Omental fat pad (tissue), 4 donors: ENCODE data around the gene LPP. TPM values are rescaled to one million over a fixed set of nuclear protein-coding genes. Genes with fewer than 3 reads are reported as not detected.

Experiments used
- ATAC-seq: fragments of 150-250 bp; one replicate; pipeline ENCODE4 v1.9.1; 2016; ENCODE audit warnings: mild to moderate bottlenecking, moderate library complexity; ENCODE audit not compliant: low FRiP score
- DNase-seq: peaks from one replicate; pipeline ENCODE4 v3.0.0-alpha.2; 2019; ENCODE audit warnings: low spot score
- total RNA-seq, 4 donors: library from RNA; depleted of rRNA; stranded (reverse); fragments of >200 nt; gene quantifications; one replicate each; pipeline ENCODE4 v1.1.0, GENCODE V29; 2016
- TF ChIP-seq, protein P1 (sequence below), 3 donors: fragments of 450-650 bp; IDR thresholded peaks; one replicate each; pipeline ENCODE4 v1.5.1; 2016 to 2017; ENCODE audit warnings: antibody characterized with exemption in 3 of 3, mild to moderate bottlenecking in 3 of 3, moderate library complexity in 2 of 3

The LPP gene
- total RNA-seq, 4 donors from 2014 or later = 113 to 302 (median 126) TPM

DNA sequence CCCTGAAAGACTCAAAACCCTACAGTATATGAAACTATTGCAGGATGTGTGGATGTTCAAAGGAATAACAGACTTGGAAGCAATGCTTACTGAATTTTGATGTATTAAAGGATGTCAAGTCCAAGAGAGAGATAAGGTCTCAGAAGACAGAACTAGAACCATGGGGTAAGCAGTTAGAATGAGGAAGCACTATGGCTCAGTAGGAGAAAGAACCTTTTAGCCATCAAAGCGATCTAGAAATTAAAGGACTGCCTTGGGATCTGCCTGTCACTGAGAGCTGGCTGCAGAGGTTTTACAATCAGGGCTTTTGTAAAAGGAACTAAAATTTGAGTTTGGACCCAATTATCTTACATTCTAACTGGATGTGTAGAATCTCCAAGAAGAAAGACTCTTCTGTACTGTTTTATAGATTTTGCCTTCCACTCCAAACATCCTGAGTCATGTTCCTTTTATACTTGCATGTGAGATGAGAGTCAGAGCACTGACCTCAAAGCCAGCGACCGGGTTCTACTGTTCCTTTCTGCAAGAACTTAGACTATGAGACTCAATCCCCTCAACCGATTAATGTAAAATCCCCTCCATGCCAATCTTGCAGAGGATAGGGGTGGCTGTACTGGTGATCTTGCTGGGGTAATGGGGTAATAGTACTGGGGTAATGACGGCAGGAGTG is 605.5 kb downstream of the LPP start:
- ATAC-seq (no peak), DNase-seq (no peak)
- TF ChIP-seq, protein P1, sequence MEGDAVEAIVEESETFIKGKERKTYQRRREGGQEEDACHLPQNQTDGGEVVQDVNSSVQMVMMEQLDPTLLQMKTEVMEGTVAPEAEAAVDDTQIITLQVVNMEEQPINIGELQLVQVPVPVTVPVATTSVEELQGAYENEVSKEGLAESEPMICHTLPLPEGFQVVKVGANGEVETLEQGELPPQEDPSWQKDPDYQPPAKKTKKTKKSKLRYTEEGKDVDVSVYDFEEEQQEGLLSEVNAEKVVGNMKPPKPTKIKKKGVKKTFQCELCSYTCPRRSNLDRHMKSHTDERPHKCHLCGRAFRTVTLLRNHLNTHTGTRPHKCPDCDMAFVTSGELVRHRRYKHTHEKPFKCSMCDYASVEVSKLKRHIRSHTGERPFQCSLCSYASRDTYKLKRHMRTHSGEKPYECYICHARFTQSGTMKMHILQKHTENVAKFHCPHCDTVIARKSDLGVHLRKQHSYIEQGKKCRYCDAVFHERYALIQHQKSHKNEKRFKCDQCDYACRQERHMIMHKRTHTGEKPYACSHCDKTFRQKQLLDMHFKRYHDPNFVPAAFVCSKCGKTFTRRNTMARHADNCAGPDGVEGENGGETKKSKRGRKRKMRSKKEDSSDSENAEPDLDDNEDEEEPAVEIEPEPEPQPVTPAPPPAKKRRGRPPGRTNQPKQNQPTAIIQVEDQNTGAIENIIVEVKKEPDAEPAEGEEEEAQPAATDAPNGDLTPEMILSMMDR (IDR thresholded peaks at IDR 0.05) = no peak

DNA sequence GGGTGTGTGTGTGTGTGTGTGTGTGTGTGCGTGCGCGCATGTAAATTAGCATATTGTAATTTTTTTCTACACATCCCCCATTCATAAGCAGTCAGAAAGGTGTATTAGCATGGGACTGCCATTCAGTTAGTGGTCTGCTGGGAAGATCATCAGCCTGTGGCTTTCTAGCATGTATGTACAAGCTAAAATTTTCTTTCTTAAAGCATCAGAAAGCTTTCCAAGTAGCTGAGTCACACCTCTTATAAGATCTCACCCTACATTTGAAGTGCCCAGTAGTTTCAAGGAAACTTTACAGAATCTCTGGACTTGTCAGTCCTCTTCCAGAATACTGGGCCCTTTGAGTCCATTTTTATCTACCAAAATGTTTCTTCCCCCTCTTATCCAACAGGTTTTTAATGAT is 606.5 kb downstream of the LPP start:
- DNase-seq (no peak), ATAC-seq (no peak)
- TF ChIP-seq, protein P1 (IDR thresholded peaks at IDR 0.05) = no peak

DNA sequence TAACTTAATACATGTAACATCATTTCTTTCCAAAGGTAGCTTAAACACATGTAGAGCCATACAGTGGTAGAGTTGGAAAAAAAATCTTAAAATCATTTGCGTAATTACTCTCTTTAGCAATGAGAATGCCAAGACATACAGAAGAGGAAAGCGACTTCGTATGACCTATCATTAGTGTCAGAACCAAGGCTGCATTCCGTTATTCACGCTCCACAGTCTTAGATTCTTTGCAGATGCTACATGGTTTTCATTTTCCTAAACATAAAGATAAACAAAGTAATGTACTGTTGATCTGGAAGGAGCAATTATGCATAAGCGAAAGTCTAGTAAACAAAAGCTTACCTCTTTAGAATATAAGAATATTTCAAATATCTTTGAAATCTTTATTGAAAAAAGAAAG is 607.5 kb downstream of the LPP start:
- TF ChIP-seq, protein P1 (IDR thresholded peaks at IDR 0.05) = no peak
- DNase-seq = no peak
- ATAC-seq = no peak

GRCh38 chr3:188761964-188762363 is 608.0 kb downstream of the LPP start:
- ATAC-seq (no peak), DNase-seq (no peak)
- TF ChIP-seq, protein P1 (IDR thresholded peaks at IDR 0.05) = no peak

- DNase-seq (no peak), ATAC-seq (no peak)
- TF ChIP-seq, protein P1 (IDR thresholded peaks at IDR 0.05) = no peak
Observed at GRCh38 chr3:188764609-188765008, 610.7 kb downstream of the LPP start.

GRCh38 chr3:188769831-188770230 is 615.9 kb downstream of the LPP start:
- TF ChIP-seq, protein P1 (IDR thresholded peaks at IDR 0.05) = no peak
- DNase-seq = no peak

GRCh38 chr3:188772886-188773285 is 618.9 kb downstream of the LPP start:
- ATAC-seq (no peak), DNase-seq (no peak)
- TF ChIP-seq, protein P1 (IDR thresholded peaks at IDR 0.05) = no peak

More at GRCh38 chr3:188769831-188770230, 615.9 kb downstream of the LPP start:
- no peak for ATAC-seq
